HEK293 (cell line): ENCODE results near the gene KAT5.

ENCODE experiments used
- CTCF ChIA-PET: fragments of 350-600 bp; formaldehyde crosslinking; extraction: SDS; loops from one replicate; lab custom pipeline; 2021; ENCODE audit warnings: antibody characterized with exemption; lab: Yijun Ruan, JAX
- POLR2A ChIA-PET: fragments of 300-600 bp; formaldehyde crosslinking; extraction: SDS; loops from one replicate; lab custom pipeline; 2020; ENCODE audit warnings: antibody characterized with exemption, inconsistent platforms; lab: Yijun Ruan, JAX
- H3K27ac ChIP-seq: fragments of 200-500 bp; sonication (Bioruptor generic); 2 replicates; pipeline ENCODE4 v1.5.1; 2014; ENCODE audit warnings: low read depth, low read length, control low read depth, inconsistent platforms; ENCODE audit errors: extremely low read depth
- H3K36me3 ChIP-seq, 2 experiments: fragments of 200-500 bp in 1 of 2; sonication (Bioruptor generic) in 1 of 2; 1 replicate in 1 of 2; 2 replicates in 1 of 2; pipeline ENCODE4 v1.5.1; 2014 to 2017; ENCODE audit warnings: inconsistent platforms in 2 of 2, low read length in 2 of 2; ENCODE audit not compliant: control insufficient read depth in 2 of 2, insufficient read depth in 1 of 2
- H3K4me1 ChIP-seq: fragments of 200-500 bp; sonication (Bioruptor generic); 2 replicates; pipeline ENCODE4 v1.5.1; 2014; ENCODE audit warnings: mild to moderate bottlenecking, low read length, inconsistent platforms; ENCODE audit not compliant: control insufficient read depth, insufficient read depth
- H3K4me3 ChIP-seq: 2 replicates; pipeline ENCODE4 v1.5.1; 2011; ENCODE audit warnings: low read depth, mild to moderate bottlenecking, control low read depth, low read length, moderate library complexity
- H3K9me3 ChIP-seq: fragments of 200-500 bp; sonication (Bioruptor generic); 2 replicates; pipeline ENCODE4 v1.5.1; 2014; ENCODE audit warnings: low read depth, low read length, inconsistent platforms; ENCODE audit not compliant: control insufficient read depth, insufficient read depth
- KLF10 ChIP-seq: fragments of 450-650 bp; IDR thresholded peaks from 2 replicates; pipeline ENCODE4 v1.5.1; 2018; ENCODE audit warnings: missing biosample characterization, mild to moderate bottlenecking, missing genetic modification characterization
- KLF16 ChIP-seq: fragments of 450-650 bp; formaldehyde crosslinking; IDR thresholded peaks from 2 replicates; pipeline ENCODE4 v1.5.1; 2017; ENCODE audit warnings: missing biosample characterization, missing genetic modification characterization
- OSR2 ChIP-seq: fragments of 450-650 bp; formaldehyde crosslinking; IDR thresholded peaks from 2 replicates; pipeline ENCODE4 v1.5.1; 2016; ENCODE audit warnings: missing biosample characterization, missing genetic modification characterization
- PRDM4 ChIP-seq: fragments of 450-650 bp; formaldehyde crosslinking; IDR thresholded peaks from 2 replicates; pipeline ENCODE4 v1.5.1; 2017; ENCODE audit warnings: missing biosample characterization, missing genetic modification characterization
- SALL2 ChIP-seq: fragments of 450-650 bp; formaldehyde crosslinking; IDR thresholded peaks from 2 replicates; pipeline ENCODE4 v1.5.0; 2017; ENCODE audit warnings: missing biosample characterization, mild to moderate bottlenecking, missing genetic modification characterization, borderline replicate concordance
- SCRT1 ChIP-seq: fragments of 450-650 bp; formaldehyde crosslinking; IDR thresholded peaks from 2 replicates; pipeline ENCODE4 v1.5.1; 2016; ENCODE audit warnings: missing biosample characterization, missing genetic modification characterization, borderline replicate concordance
- SETDB1 ChIP-seq: IDR thresholded peaks from one replicate; pipeline ENCODE4 v1.6.1; 2017; ENCODE audit warnings: mild to moderate bottlenecking, low read length, moderate library complexity, mixed read lengths; ENCODE audit not compliant: insufficient read length
- SP7 ChIP-seq: fragments of 450-650 bp; formaldehyde crosslinking; IDR thresholded peaks from 2 replicates; pipeline ENCODE4 v1.5.1; 2016; ENCODE audit warnings: missing biosample characterization, missing genetic modification characterization
- YY2 ChIP-seq: fragments of 450-650 bp; formaldehyde crosslinking; IDR thresholded peaks from 2 replicates; pipeline ENCODE4 v1.5.1; 2016; ENCODE audit warnings: missing biosample characterization, missing genetic modification characterization
- ZBTB1 ChIP-seq: fragments of 450-650 bp; formaldehyde crosslinking; IDR thresholded peaks from 2 replicates; pipeline ENCODE4 v1.5.1; 2016; ENCODE audit warnings: missing biosample characterization, missing genetic modification characterization
- ZBTB21 ChIP-seq: fragments of 450-650 bp; formaldehyde crosslinking; IDR thresholded peaks from 2 replicates; pipeline ENCODE4 v1.5.1; 2017; ENCODE audit warnings: missing biosample characterization, missing genetic modification characterization
- ZFP37 ChIP-seq: fragments of 450-650 bp; formaldehyde crosslinking; IDR thresholded peaks from 2 replicates; pipeline ENCODE4 v1.5.1; 2016; ENCODE audit warnings: missing biosample characterization, missing genetic modification characterization
- ZFP41 ChIP-seq: fragments of 450-650 bp; formaldehyde crosslinking; IDR thresholded peaks from 2 replicates; pipeline ENCODE4 v1.5.1; 2016; ENCODE audit warnings: missing biosample characterization, missing genetic modification characterization, borderline replicate concordance
- ZNF146 ChIP-seq: fragments of 450-650 bp; formaldehyde crosslinking; IDR thresholded peaks from 2 replicates; pipeline ENCODE4 v1.5.1; 2016; ENCODE audit warnings: missing biosample characterization, missing genetic modification characterization
- ZNF211 ChIP-seq: fragments of 450-650 bp; formaldehyde crosslinking; IDR thresholded peaks from 2 replicates; pipeline ENCODE4 v1.5.1; 2016; ENCODE audit warnings: low read depth, missing biosample characterization, missing genetic modification characterization
- ZNF239 ChIP-seq: fragments of 450-650 bp; formaldehyde crosslinking; IDR thresholded peaks from 2 replicates; pipeline ENCODE4 v1.5.1; 2016; ENCODE audit warnings: missing biosample characterization, missing genetic modification characterization
- ZNF391 ChIP-seq: fragments of 450-650 bp; formaldehyde crosslinking; IDR thresholded peaks from 2 replicates; pipeline ENCODE4 v1.5.1; 2016; ENCODE audit warnings: low read depth, missing biosample characterization, missing genetic modification characterization, borderline replicate concordance
- ZNF394 ChIP-seq: fragments of 450-650 bp; formaldehyde crosslinking; IDR thresholded peaks from 2 replicates; pipeline ENCODE4 v1.5.1; 2016; ENCODE audit warnings: missing biosample characterization, missing genetic modification characterization, mild to moderate bottlenecking, moderate library complexity, borderline replicate concordance
- ZNF398 ChIP-seq: fragments of 450-650 bp; formaldehyde crosslinking; IDR thresholded peaks from 2 replicates; pipeline ENCODE4 v1.5.1; 2017; ENCODE audit warnings: missing biosample characterization, missing genetic modification characterization
- ZNF571 ChIP-seq: fragments of 450-650 bp; formaldehyde crosslinking; IDR thresholded peaks from 2 replicates; pipeline ENCODE4 v1.5.0; 2017; ENCODE audit warnings: missing biosample characterization, missing genetic modification characterization
- ZNF610 ChIP-seq: fragments of 450-650 bp; formaldehyde crosslinking; IDR thresholded peaks from 2 replicates; pipeline ENCODE4 v1.5.1; 2016; ENCODE audit warnings: missing biosample characterization, missing genetic modification characterization, borderline replicate concordance
- ZNF623 ChIP-seq: fragments of 450-650 bp; formaldehyde crosslinking; IDR thresholded peaks from 2 replicates; pipeline ENCODE4 v1.5.1; 2016; ENCODE audit warnings: missing biosample characterization, missing genetic modification characterization
- ZNF626 ChIP-seq: fragments of 450-650 bp; sonication (Bioruptor Pico); formaldehyde crosslinking; IDR thresholded peaks from 2 replicates; pipeline ENCODE4 v1.5.1; 2018; ENCODE audit warnings: missing biosample characterization, missing genetic modification characterization, inconsistent platforms
- ZNF629 ChIP-seq: fragments of 450-650 bp; formaldehyde crosslinking; IDR thresholded peaks from 2 replicates; pipeline ENCODE4 v1.5.1; 2017; ENCODE audit warnings: missing biosample characterization, missing genetic modification characterization
- ZNF645 ChIP-seq: fragments of 450-650 bp; formaldehyde crosslinking; IDR thresholded peaks from 2 replicates; pipeline ENCODE4; 2016; ENCODE audit warnings: missing biosample characterization, missing genetic modification characterization
- ZNF660 ChIP-seq: fragments of 450-650 bp; IDR thresholded peaks from 2 replicates; pipeline ENCODE4 v1.5.1; 2018; ENCODE audit warnings: missing biosample characterization, mild to moderate bottlenecking, missing genetic modification characterization
- ZNF768 ChIP-seq: fragments of 450-650 bp; formaldehyde crosslinking; IDR thresholded peaks from 2 replicates; pipeline ENCODE4 v1.5.1; 2018; ENCODE audit warnings: missing biosample characterization, mild to moderate bottlenecking, missing genetic modification characterization
- ZSCAN16 ChIP-seq: fragments of 450-650 bp; formaldehyde crosslinking; IDR thresholded peaks from 2 replicates; pipeline ENCODE4 v1.5.1; 2016; ENCODE audit warnings: missing biosample characterization, missing genetic modification characterization
- ZSCAN4 ChIP-seq: fragments of 450-650 bp; formaldehyde crosslinking; IDR thresholded peaks from 2 replicates; pipeline ENCODE4 v1.5.1; 2017; ENCODE audit warnings: missing biosample characterization, missing genetic modification characterization

The KAT5 gene

GRCh38 chr11:65714433-65714832 lies 2.4 kb downstream of the KAT5 start:
- Histone ChIP-seq H3K9me3 (no peaks in the 10 kb centered on the region), H3K27ac (no peak overlapping the region), H3K4me3 (no peak overlapping the region), H3K36me3 (peaks cover 5 to 67% of the 10 kb centered on the region in 2 experiments; a peak in 2 of 3 replicates), H3K4me1 (no peaks in the 10 kb centered on the region)
- POLR2A ChIA-PET = interaction anchor here (0.7 kb wide), 1 partner anchor 99 kb away, joined by 3 read pairs; the partner anchor contains the start of gene PCNX3
- CTCF ChIA-PET = interaction anchor here (1.1 to 1.3 kb wide), 3 partner anchors 66 to 145 kb away, joined by 3 to 7 read pairs (median 3); partner anchors contain the start of genes AP5B1 and MUS81
- TF ChIP-seq SALL2 (tag by site-specific recombination) (no peak), ZBTB21 (tag by site-specific recombination) (no peak), ZNF211 (tag by site-specific recombination) (no peak), ZSCAN16 (tag by site-specific recombination) (no peak), YY2 (tag by site-specific recombination) (no peak), ZSCAN4 (tag by site-specific recombination) (no peak), ZNF394 (tag by site-specific recombination) (no peak), ZNF571 (tag by site-specific recombination) (no peak)

GRCh38 chr11:65716302-65716701 lies 4.2 kb downstream of the KAT5 start:
- ChIA-PET CTCF (interaction anchor here (0.5 to 1.7 kb wide), 3 partner anchors 10 to 165 kb away, joined by 3 to 6 read pairs (median 5); partner anchors contain the start of gene MUS81), POLR2A (interaction anchor here (0.9 to 1.3 kb wide), 2 partner anchors 135 to 336 kb away, joined by 3 to 4 read pairs; partner anchors contain the start of gene SF3B2)
- H3K9me3 ChIP-seq = no peaks in the 10 kb centered on the region

GRCh38 chr11:65716774-65717405 lies 4.8 kb downstream of the KAT5 start:
- ChIA-PET POLR2A (interaction anchor here (0.6 to 1.3 kb wide), 4 partner anchors 134 to 368 kb away, joined by 3 to 4 read pairs (median 4); partner anchors contain the start of genes MUS81 and SF3B2), CTCF (interaction anchor here (0.5 to 1.7 kb wide), 4 partner anchors 11 to 143 kb away, joined by 3 to 6 read pairs (median 4); partner anchors contain the start of gene MUS81)
- H3K4me1 ChIP-seq = no peaks in the 10 kb centered on the region

More at GRCh38 chr11:65716302-65716701, 4.2 kb downstream of the KAT5 start:
- Histone ChIP-seq H3K4me1 (no peaks in the 10 kb centered on the region), H3K27ac (no peak overlapping the region), H3K4me3 (no peak overlapping the region), H3K36me3 (peaks cover 5 to 74% of the 10 kb centered on the region in 2 experiments; a peak in 2 of 3 replicates)
- TF ChIP-seq ZNF768 (no peak), ZNF626 (tag by site-specific recombination) (no peak), SCRT1 (no peak), ZNF610 (tag by site-specific recombination) (no peak), KLF16 (no peak), ZNF146 (tag by site-specific recombination) (no peak), KLF10 (no peak), SALL2 (tag by site-specific recombination) (no peak), ZNF660 (tag by site-specific recombination) (no peak), ZBTB1 (tag by site-specific recombination) (no peak), SP7 (tag by site-specific recombination) (no peak)

More at GRCh38 chr11:65716774-65717405, 4.8 kb downstream of the KAT5 start:
- TF ChIP-seq OSR2 (tag by site-specific recombination) (no peak), ZNF398 (tag by site-specific recombination) (no peak), ZNF629 (tag by site-specific recombination) (no peak), ZNF645 (no peak), ZNF391 (tag by site-specific recombination) (no peak), ZFP37 (tag by site-specific recombination) (no peak), ZNF239 (no peak), ZFP41 (tag by site-specific recombination) (no peak), SETDB1 (no peak), PRDM4 (tag by site-specific recombination) (no peak), ZNF623 (no peak)
- H3K36me3 ChIP-seq = peaks cover 5 to 74% of the 10 kb centered on the region in 2 experiments; a peak in 2 of 3 replicates
- H3K9me3 ChIP-seq = no peaks in the 10 kb centered on the region
- H3K4me3 ChIP-seq = no peak overlapping the region
- H3K27ac ChIP-seq = no peak overlapping the region
